ENCODE measurements around the gene RABGEF1.
"Not testable (repeated sequence)": the region's sequence is repeated elsewhere in the genome, so short reads cannot be mapped to it uniquely, and the experiment has no call there.

The RABGEF1 gene

DNA sequence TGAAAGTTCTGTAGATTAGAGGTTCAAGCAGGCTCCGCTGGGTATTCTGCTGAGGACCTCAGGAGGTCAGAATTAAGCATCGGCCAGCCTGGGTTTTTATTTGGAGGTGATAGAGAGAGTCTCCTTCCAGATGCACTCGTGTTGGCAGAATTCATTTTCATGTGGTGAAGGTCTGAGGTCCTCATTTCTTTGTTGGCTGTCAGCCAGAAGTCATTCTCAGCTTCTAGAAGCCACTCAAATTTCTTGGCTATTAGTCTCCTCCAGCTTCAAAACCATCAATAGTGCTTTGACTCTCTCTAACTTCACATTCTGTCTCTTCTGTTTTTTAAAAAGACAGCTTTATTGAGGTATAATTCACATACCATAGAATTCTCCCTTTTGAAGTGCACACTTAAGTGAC, 22.6 kb downstream of the RABGEF1 start:
- H3K36me3 ChIP-seq (replicated peaks); H3K4me3 ChIP-seq; H3K4me1 ChIP-seq; in situ Hi-C loops (cut with MboI; ENCODE audit: low sequenced_read_pairs); H3K27me3 ChIP-seq (ENCODE audit: low read depth); DNase-seq (ENCODE audit: low spot score in 2 of 2); H3K9me3 ChIP-seq: not testable (repeated sequence)

DNA sequence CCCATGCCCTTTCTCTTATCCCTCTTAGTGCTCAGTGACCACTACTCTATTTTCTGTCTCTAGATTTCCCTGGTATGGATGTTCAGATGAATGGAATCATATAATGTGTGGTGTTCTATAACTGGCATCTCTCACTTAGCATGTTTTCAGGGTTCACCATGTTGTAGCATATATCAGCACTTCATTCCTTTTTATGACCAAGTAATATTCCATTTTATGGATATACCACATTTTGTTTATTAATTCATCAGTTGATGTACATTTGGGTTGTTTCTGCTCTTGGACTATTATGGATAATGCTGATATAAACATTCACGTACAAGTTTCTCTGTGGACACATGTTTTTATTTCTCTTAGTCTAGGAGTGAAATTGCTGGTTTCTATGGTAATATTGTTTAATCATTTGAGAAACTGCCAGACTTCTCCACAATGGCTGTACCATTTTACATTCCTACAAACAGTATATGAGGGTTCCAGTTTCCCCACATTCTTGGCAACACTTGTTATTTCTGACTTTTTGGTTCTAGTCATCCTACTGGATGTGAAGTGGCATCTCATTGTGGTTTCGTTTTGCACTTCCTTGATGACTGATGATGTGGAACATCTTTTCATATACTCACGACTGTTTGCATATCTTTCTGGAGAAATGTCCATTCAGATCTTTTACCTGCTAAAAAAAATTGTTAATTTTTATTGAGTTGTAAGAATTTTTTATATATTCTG, 23.3 kb downstream of the RABGEF1 start:
- H3K36me3 ChIP-seq (replicated peaks); H3K9me3 ChIP-seq; DNase-seq (ENCODE audit: low spot score in 2 of 2); H3K27me3 ChIP-seq (ENCODE audit: low read depth); H3K4me1 ChIP-seq; H3K4me3 ChIP-seq; in situ Hi-C loops (cut with MboI; ENCODE audit: low sequenced_read_pairs): not testable (repeated sequence)

DNA sequence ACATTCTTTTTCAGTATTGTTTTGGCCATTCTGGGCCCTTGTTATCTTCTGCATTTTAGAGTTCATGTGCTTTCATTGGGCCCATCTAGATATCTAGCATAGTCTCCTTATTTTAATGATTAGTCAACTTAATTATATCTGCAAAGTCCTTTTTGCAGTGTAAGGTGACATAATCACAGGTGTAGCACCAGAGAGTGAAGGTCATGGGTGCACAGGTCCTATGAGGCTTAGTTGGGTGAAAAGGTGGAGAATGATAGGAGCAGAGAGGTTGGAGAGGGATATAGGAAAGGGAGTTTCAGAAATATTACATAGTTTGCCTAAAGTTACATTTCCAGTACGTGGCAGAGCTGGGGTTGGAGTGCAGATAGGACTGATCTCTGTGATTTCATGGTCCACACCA, 24.4 kb downstream of the RABGEF1 start:
- H3K36me3 ChIP-seq (replicated peaks); H3K27me3 ChIP-seq (ENCODE audit: low read depth); H3K4me1 ChIP-seq; H3K9me3 ChIP-seq; DNase-seq (ENCODE audit: low spot score in 2 of 2); H3K4me3 ChIP-seq; in situ Hi-C loops (cut with MboI; ENCODE audit: low sequenced_read_pairs): not testable (repeated sequence)

DNA sequence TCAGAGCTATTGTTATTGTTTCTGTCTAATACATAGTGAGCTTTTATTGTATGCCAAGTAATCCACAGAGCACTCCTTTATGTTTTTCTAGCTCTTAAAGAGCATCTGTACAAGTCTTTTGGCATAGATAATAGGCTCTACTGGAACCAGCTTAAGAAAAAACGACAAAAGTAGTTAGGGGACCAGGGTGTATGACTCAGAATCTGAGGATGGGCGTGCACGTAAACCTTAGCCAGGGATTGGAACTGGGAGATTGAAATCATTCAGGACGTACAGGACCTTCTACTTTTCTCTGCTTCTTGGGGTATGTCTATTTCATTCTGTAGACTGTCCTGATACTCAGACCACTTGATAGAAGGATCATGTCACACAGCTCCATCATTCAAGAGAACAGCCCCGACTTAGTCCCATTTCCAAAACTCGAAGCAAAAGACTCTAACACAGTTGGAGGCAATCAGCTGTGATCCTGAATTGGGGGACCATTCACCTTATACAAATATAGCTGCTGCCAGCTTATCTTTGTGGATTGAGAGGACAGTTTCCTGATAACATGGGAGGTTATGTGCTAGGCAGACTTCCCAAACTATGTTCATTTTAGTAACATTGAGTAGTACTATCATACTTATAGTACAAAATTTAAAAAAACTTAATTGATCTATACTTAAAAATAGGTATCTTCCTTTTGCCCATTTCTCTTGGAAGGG, 24.9 kb downstream of the RABGEF1 start:
- H3K9me3 ChIP-seq; H3K4me3 ChIP-seq; H3K27me3 ChIP-seq (ENCODE audit: low read depth); DNase-seq (ENCODE audit: low spot score in 2 of 2); H3K4me1 ChIP-seq; in situ Hi-C loops (cut with MboI; ENCODE audit: low sequenced_read_pairs); H3K36me3 ChIP-seq (replicated peaks): not testable (repeated sequence)

DNA sequence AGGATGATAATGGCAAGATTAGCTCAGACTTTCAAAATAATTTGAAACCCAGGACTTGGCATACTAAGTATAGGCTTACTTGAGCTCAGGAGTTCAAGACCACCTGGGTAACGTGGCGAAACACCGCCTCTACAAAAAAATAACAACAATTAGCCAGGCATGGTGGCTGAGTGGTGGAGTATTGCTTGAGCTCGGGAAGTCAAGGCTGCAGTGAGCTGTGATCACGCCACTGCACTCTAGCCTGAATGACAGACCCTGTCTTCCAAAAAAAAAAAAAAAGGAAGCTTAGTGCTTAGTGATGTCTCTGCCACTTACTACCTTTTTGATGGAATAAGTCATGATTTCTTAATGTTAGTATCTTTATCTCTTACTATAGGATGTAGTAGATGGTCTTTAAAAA, 25.5 kb downstream of the RABGEF1 start:
- no peaks in the 10 kb centered on the region for H3K27me3 ChIP-seq (ENCODE audit: low read depth)
- 0 out of 2 replicates have a peak, but pooled peaks cover 3% of the 10 kb centered on the region for H3K36me3 ChIP-seq (replicated peaks)
- DNase-seq (ENCODE audit: low spot score in 2 of 2): no peak
- no peaks in the 10 kb centered on the region for H3K9me3 ChIP-seq
- H3K4me1 ChIP-seq: no peaks in the 10 kb centered on the region
- in situ Hi-C loops (cut with MboI; ENCODE audit: low sequenced_read_pairs): no loop called here
- no peak overlapping the region for H3K4me3 ChIP-seq

DNA sequence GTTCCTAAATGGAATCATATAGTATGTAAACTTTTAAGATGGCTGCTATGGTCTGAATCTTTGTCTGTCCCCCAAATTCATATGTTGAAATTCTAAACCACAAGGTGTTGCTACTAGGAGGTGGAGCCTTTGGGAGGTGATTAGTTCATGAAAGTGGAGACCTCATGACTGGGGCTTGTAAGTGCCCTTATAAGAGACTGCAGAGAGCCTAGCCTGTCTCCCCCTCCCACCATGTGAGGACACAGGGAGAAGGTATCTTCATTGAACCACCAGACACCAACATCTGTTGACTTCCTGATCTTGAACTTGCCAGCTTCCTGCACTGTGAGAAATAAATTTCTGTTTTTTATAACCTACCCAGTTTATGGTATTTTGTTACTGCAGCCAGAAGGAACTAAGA, 27.0 kb downstream of the RABGEF1 start:
- DNase-seq (ENCODE audit: low spot score in 2 of 2); H3K36me3 ChIP-seq (replicated peaks); H3K4me3 ChIP-seq; in situ Hi-C loops (cut with MboI; ENCODE audit: low sequenced_read_pairs); H3K27me3 ChIP-seq (ENCODE audit: low read depth); H3K4me1 ChIP-seq; H3K9me3 ChIP-seq: not testable (repeated sequence)

DNA sequence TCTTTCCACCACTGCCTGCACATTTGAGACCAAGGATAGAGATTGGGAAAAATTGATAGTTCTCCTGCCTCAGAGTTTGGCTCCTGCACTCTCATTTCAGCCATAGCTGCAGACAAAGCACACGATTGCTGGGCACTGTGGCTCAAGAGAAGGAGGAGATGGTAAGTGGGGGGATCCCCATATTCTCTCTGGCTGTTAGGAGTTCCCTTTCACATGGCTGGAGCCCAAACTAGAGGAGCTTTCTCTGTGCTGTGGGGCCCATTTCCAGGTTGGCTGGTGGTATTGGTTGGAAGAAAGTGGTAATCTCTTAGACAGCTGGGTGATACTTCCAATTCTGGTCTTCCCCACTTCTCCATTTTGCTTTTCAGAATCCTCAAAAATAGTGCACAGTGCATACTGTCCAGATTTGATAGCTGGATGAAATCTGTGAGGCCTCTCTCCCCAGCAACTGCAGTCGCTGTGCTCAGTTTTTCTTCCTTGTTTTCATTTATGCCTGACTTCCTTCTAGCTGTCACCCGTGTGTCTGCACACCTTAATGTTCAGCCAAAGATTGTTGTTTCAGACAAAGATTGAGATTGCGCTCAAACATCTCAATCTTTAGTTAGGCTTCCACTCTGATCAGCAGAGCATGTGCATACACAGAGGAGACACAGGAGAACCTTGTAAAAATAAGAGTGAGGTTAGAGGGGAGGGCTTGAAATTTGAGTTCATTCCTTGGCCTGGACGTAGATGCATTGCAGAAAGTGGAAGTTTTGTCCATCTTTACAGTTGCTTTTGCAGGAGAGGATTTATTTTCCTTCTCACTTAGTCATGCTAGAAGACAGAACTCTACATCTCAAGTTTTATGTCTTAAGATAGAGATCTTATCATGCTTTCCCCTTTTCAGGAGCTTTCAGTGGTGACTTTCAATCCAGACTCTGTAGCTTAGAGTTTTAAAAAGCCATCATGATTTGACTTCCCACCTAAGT, 28.6 kb downstream of the RABGEF1 start:
- in situ Hi-C loops (cut with MboI; ENCODE audit: low sequenced_read_pairs): no loop called here
- no peak overlapping the region for H3K4me3 ChIP-seq
- no peak for DNase-seq (ENCODE audit: low spot score in 2 of 2)
- no peaks in the 10 kb centered on the region for H3K27me3 ChIP-seq (ENCODE audit: low read depth)
- H3K9me3 ChIP-seq: no peaks in the 10 kb centered on the region
- no peaks in the 10 kb centered on the region for H3K4me1 ChIP-seq
- H3K36me3 ChIP-seq (replicated peaks): 0 out of 2 replicates have a peak, but pooled peaks cover 8% of the 10 kb centered on the region

DNA sequence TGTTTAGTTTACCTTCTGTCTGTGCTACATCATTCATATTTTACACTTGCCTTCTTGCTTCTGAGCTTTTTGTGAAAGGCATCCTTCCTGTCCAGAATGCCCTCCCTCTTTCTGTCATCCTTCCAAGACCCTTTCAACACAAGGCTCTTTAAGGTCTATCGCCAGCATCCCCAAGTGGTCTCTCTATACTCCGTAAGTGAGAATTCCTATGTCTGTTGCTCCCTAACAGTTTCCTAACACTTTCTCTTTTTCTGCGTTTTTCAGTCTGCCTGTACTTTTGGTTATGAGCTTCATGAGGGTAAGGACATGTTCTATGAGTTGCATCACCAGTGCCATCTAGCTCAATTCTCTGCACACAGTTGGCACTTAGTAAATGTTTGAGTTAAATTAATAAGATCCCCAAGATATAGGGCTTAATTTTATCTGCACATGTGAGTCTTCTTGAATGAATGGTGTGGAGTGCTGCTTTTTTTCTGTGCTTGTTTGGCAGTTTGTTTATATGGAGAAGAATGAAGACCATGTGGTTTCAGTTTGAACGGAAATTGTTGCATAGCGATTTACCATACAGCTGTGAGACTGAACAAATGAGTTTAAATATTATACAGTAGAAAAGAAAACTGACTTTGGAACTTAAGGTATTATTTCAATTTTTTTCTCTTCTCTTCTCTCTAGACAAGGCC, 29.4 kb downstream of the RABGEF1 start:
- 0 out of 2 replicates have a peak, but pooled peaks cover 8% of the 10 kb centered on the region for H3K36me3 ChIP-seq (replicated peaks)
- H3K9me3 ChIP-seq: no peaks in the 10 kb centered on the region
- no peak for DNase-seq (ENCODE audit: low spot score in 2 of 2)
- no peak overlapping the region for H3K4me3 ChIP-seq
- no peaks in the 10 kb centered on the region for H3K4me1 ChIP-seq
- no peaks in the 10 kb centered on the region for H3K27me3 ChIP-seq (ENCODE audit: low read depth)
- in situ Hi-C loops (cut with MboI; ENCODE audit: low sequenced_read_pairs): no loop called here

DNA sequence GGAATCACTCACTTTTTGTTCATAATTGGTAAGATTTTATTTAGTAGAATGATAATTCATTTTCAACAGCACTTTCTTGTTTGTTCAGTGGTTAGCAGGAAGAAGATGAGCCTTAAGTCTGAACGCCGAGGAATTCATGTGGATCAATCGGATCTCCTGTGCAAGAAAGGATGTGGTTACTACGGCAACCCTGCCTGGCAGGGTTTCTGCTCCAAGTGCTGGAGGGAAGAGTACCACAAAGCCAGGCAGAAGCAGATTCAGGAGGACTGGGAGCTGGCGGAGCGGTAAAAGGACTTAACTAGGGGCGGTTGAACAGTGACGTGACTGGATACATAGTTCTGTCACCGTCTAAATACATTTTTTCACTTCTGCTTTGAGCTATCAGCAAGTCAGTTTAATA, 31.3 kb downstream of the RABGEF1 start:
- Histone ChIP-seq H3K36me3 (replicated peaks) (peaks cover 12% of the 10 kb centered on the region), H3K27me3 (ENCODE audit: low read depth) (no peaks in the 10 kb centered on the region), H3K9me3 (no peaks in the 10 kb centered on the region), H3K4me3 (no peak overlapping the region), H3K4me1 (no peaks in the 10 kb centered on the region)
- no peak for DNase-seq (ENCODE audit: low spot score in 2 of 2)
- in situ Hi-C loops (cut with MboI; ENCODE audit: low sequenced_read_pairs): no loop called here

DNA sequence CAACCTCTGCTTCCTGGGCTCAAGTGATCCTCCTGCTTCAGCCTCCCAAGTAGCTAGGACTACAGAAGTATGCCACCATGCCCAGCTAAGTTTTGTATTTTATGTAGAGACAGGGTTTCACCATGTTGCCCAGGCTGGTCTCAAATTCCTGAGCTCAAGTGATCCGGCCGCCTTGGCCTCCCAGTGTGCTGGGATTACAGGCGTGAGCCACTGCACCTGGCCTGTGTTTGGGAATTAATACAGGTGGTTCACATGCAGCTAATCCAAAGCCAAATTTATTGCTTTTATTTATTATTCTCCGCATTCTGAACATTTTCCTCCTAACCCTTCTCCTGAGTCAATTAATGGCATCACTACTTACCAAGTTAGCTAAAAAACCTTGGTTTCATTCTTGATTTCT, 33.2 kb downstream of the RABGEF1 start:
- DNase-seq (ENCODE audit: low spot score in 2 of 2); H3K9me3 ChIP-seq; H3K4me1 ChIP-seq; in situ Hi-C loops (cut with MboI; ENCODE audit: low sequenced_read_pairs); H3K27me3 ChIP-seq (ENCODE audit: low read depth); H3K4me3 ChIP-seq: not testable (repeated sequence)
- H3K36me3 ChIP-seq (replicated peaks): peaks cover 14% of the 10 kb centered on the region

DNA sequence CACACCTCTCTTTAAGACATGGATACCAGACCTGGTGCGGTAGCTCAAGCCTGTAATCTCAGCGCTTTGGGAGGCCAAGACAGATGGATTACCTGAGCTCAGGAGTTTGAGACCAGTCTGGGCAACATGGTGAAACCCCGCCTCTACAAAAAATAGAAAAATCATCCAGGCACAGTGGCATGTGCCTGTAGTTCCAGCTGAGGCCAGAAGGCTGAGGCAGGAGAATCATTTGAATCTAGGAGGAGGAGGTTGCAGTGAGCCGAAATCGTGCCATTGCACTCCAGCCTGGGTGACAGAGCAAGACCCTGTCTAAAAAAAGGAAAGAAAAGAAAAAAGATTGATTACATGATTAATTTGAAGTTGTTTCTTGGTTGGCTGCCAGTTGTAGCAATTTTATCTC, 35.9 kb downstream of the RABGEF1 start:
- peaks cover 11% of the 10 kb centered on the region for H3K36me3 ChIP-seq (replicated peaks)
- in situ Hi-C loops (cut with MboI; ENCODE audit: low sequenced_read_pairs); DNase-seq (ENCODE audit: low spot score in 2 of 2); H3K4me1 ChIP-seq; H3K9me3 ChIP-seq; H3K4me3 ChIP-seq; H3K27me3 ChIP-seq (ENCODE audit: low read depth): not testable (repeated sequence)

DNA sequence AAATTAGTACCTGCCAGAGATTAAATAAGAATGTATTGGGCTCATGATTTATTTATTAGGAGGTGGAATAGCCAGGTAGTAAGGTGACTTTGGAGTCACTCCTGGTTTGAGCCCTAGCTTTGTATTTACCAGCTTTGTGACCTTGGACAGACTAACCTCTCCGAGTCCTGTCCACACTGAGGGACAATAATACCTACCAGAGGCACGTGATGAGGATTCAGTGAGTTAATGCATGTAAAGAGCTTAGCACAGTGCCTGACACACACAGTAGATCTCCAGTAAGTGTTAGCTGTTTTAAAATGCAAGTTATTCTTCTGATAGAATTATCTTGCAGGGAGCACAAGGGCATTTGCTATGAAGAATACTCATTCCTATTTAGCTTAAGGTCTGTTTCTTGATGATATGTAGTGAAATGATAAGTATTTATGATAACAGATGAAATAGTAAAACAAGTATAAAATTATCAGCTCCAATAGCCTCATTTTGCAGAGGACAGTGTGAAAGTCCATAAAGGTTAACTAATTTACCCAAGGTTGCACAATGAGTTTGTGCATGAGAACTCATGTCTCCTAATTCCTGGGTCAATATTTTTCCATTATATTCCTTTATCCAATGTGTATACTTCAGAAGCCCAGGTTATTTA, 36.4 kb downstream of the RABGEF1 start:
- H3K36me3 ChIP-seq (replicated peaks): peaks cover 11% of the 10 kb centered on the region
- no peak for DNase-seq (ENCODE audit: low spot score in 2 of 2)
- H3K4me3 ChIP-seq: no peak overlapping the region
- in situ Hi-C loops (cut with MboI; ENCODE audit: low sequenced_read_pairs): no loop called here
- H3K27me3 ChIP-seq (ENCODE audit: low read depth): no peaks in the 10 kb centered on the region
- H3K4me1 ChIP-seq: peaks cover 10% of the 10 kb centered on the region
- no peaks in the 10 kb centered on the region for H3K9me3 ChIP-seq

DNA sequence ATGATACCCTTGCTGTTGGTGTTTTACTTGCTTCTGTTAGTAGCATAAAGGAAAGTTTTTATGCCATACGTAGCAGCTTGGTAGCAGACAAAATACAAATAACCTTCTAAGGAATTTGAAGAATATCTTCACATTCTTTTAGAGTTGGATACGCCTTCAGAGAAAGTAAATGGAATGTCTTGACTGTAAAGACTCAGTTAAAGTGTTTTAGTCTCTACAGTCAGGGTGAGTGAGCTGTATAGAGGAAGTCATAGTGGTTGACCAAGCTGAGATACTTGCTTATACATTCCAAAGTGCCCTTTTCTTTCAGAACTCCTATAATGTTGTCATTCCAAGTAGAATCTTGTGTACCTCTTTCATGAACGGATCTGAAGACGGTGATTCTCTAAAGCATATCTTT, 37.7 kb downstream of the RABGEF1 start:
- no peak overlapping the region for H3K4me3 ChIP-seq
- in situ Hi-C loops (cut with MboI; ENCODE audit: low sequenced_read_pairs): no loop called here
- H3K9me3 ChIP-seq: no peaks in the 10 kb centered on the region
- peaks cover 11% of the 10 kb centered on the region for H3K36me3 ChIP-seq (replicated peaks)
- no peaks in the 10 kb centered on the region for H3K27me3 ChIP-seq (ENCODE audit: low read depth)
- H3K4me1 ChIP-seq: peaks cover 10% of the 10 kb centered on the region
- no peak for DNase-seq (ENCODE audit: low spot score in 2 of 2)
